HEK293 (cell line): ENCODE results near the gene JPH4.

Experiments
- CTCF ChIA-PET: fragments of 350-600 bp; formaldehyde crosslinking; extraction: SDS; loops from one replicate; lab custom pipeline; 2021; ENCODE audit warnings: antibody characterized with exemption; lab: Yijun Ruan, JAX
- POLR2A ChIA-PET: fragments of 300-600 bp; formaldehyde crosslinking; extraction: SDS; loops from one replicate; lab custom pipeline; 2020; ENCODE audit warnings: antibody characterized with exemption, inconsistent platforms; lab: Yijun Ruan, JAX
- H3K27ac ChIP-seq: fragments of 200-500 bp; sonication (Bioruptor generic); 2 replicates; pipeline ENCODE4 v1.5.1; 2014; ENCODE audit warnings: low read depth, low read length, control low read depth, inconsistent platforms; ENCODE audit errors: extremely low read depth
- H3K36me3 ChIP-seq, 2 experiments: fragments of 200-500 bp in 1 of 2; sonication (Bioruptor generic) in 1 of 2; 1 replicate in 1 of 2; 2 replicates in 1 of 2; pipeline ENCODE4 v1.5.1; 2014 to 2017; ENCODE audit warnings: inconsistent platforms in 2 of 2, low read length in 2 of 2; ENCODE audit not compliant: control insufficient read depth in 2 of 2, insufficient read depth in 1 of 2
- H3K4me1 ChIP-seq: fragments of 200-500 bp; sonication (Bioruptor generic); 2 replicates; pipeline ENCODE4 v1.5.1; 2014; ENCODE audit warnings: mild to moderate bottlenecking, low read length, inconsistent platforms; ENCODE audit not compliant: control insufficient read depth, insufficient read depth
- H3K4me3 ChIP-seq: 2 replicates; pipeline ENCODE4 v1.5.1; 2011; ENCODE audit warnings: low read depth, mild to moderate bottlenecking, control low read depth, low read length, moderate library complexity
- H3K9me3 ChIP-seq: fragments of 200-500 bp; sonication (Bioruptor generic); 2 replicates; pipeline ENCODE4 v1.5.1; 2014; ENCODE audit warnings: low read depth, low read length, inconsistent platforms; ENCODE audit not compliant: control insufficient read depth, insufficient read depth
- PRDM1 ChIP-seq: fragments of 450-650 bp; formaldehyde crosslinking; IDR thresholded peaks from 2 replicates; pipeline ENCODE4; 2016; ENCODE audit warnings: missing biosample characterization, missing genetic modification characterization
- SCRT2 ChIP-seq: fragments of 450-650 bp; formaldehyde crosslinking; IDR thresholded peaks from 2 replicates; pipeline ENCODE4 v1.5.1; 2016; ENCODE audit warnings: missing biosample characterization, missing genetic modification characterization
- ZBTB1 ChIP-seq: fragments of 450-650 bp; formaldehyde crosslinking; IDR thresholded peaks from 2 replicates; pipeline ENCODE4 v1.5.1; 2016; ENCODE audit warnings: missing biosample characterization, missing genetic modification characterization
- ZNF174 ChIP-seq: fragments of 450-650 bp; formaldehyde crosslinking; IDR thresholded peaks from 2 replicates; pipeline ENCODE4 v1.5.0; 2017; ENCODE audit warnings: missing biosample characterization, mild to moderate bottlenecking, missing genetic modification characterization
- ZNF221 ChIP-seq: fragments of 450-650 bp; formaldehyde crosslinking; IDR thresholded peaks from 2 replicates; pipeline ENCODE4 v1.5.1; 2017; ENCODE audit warnings: missing biosample characterization, missing genetic modification characterization, borderline replicate concordance
- ZNF239 ChIP-seq: fragments of 450-650 bp; formaldehyde crosslinking; IDR thresholded peaks from 2 replicates; pipeline ENCODE4 v1.5.1; 2016; ENCODE audit warnings: missing biosample characterization, missing genetic modification characterization
- ZNF324 ChIP-seq: fragments of 450-650 bp; formaldehyde crosslinking; IDR thresholded peaks from 2 replicates; pipeline ENCODE4 v1.5.1; 2016; ENCODE audit warnings: missing biosample characterization, missing genetic modification characterization
- ZNF366 ChIP-seq: fragments of 450-650 bp; formaldehyde crosslinking; conservative IDR thresholded peaks from 2 replicates; pipeline ENCODE4 v1.5.1; 2016; ENCODE audit warnings: missing biosample characterization, missing genetic modification characterization
- ZNF391 ChIP-seq: fragments of 450-650 bp; formaldehyde crosslinking; IDR thresholded peaks from 2 replicates; pipeline ENCODE4 v1.5.1; 2016; ENCODE audit warnings: low read depth, missing biosample characterization, missing genetic modification characterization, borderline replicate concordance
- ZNF558 ChIP-seq: fragments of 450-650 bp; formaldehyde crosslinking; IDR thresholded peaks from 2 replicates; pipeline ENCODE4 v1.5.1; 2016; ENCODE audit warnings: missing biosample characterization, missing genetic modification characterization
- TF ChIP-seq, protein P1 (sequence below): fragments of 450-650 bp; formaldehyde crosslinking; IDR thresholded peaks from 2 replicates; pipeline ENCODE4 v1.5.1; 2017; ENCODE audit warnings: missing biosample characterization, missing genetic modification characterization
- TF ChIP-seq, protein P2 (sequence below): fragments of 450-650 bp; formaldehyde crosslinking; IDR thresholded peaks from 2 replicates; pipeline ENCODE4 v1.5.1; 2016; ENCODE audit warnings: missing biosample characterization, missing genetic modification characterization
- TF ChIP-seq, protein P3 (sequence below): fragments of 450-650 bp; IDR thresholded peaks from 2 replicates; pipeline ENCODE4 v1.5.1; 2018; ENCODE audit warnings: missing biosample characterization, missing genetic modification characterization
- TF ChIP-seq, protein P4 (sequence below): fragments of 450-650 bp; IDR thresholded peaks from 2 replicates; pipeline ENCODE4 v1.5.1; 2018; ENCODE audit warnings: missing biosample characterization, mild to moderate bottlenecking, missing genetic modification characterization

The JPH4 gene

DNA sequence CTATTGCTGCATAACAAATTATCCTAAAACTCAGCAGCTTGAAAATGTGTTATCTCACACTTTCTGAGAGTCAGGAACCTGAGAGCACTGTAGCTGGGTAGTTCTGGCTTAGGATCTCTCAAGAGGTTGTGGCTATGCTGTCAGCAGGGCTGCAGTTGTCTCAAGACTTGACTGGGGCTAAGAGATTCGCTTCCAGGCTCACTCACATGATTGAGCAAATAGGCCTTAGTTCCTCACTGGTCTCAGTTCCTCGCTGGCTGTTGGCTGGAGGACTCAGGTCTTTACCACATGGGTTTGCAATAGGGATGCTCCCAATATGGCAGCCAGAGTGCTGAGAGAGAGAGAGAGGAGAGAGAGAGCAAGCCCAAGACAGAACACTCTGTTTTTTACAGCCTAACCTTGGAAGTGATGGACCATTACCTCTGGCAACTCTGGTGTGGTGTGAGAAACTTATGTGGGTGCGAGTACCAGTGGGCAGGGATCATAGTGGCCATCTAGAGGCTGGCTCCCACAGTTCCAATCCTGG, 41.6 kb upstream of the JPH4 start:
- H3K4me1 ChIP-seq, result no peaks in the 10 kb centered on the region
- POLR2A ChIA-PET, result no interaction called here
- H3K27ac ChIP-seq, result no peak overlapping the region
- no peaks in the 10 kb centered on the region for H3K36me3 ChIP-seq
- H3K9me3 ChIP-seq, result no peaks in the 10 kb centered on the region
- CTCF ChIA-PET, result interaction anchor here (0.7 to 3.9 kb wide), 3 partner anchors 11 to 31 kb away, joined by 3 to 23 read pairs (median 3); no protein-coding TSS in a partner anchor
- TF ChIP-seq PRDM1 (tag by site-specific recombination) (no peak), ZNF174 (tag by site-specific recombination) (no peak)
- TF ChIP-seq, protein P1, sequence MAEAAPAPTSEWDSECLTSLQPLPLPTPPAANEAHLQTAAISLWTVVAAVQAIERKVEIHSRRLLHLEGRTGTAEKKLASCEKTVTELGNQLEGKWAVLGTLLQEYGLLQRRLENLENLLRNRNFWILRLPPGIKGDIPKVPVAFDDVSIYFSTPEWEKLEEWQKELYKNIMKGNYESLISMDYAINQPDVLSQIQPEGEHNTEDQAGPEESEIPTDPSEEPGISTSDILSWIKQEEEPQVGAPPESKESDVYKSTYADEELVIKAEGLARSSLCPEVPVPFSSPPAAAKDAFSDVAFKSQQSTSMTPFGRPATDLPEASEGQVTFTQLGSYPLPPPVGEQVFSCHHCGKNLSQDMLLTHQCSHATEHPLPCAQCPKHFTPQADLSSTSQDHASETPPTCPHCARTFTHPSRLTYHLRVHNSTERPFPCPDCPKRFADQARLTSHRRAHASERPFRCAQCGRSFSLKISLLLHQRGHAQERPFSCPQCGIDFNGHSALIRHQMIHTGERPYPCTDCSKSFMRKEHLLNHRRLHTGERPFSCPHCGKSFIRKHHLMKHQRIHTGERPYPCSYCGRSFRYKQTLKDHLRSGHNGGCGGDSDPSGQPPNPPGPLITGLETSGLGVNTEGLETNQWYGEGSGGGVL (tag by site-specific recombination), result no peak
- no peak overlapping the region for H3K4me3 ChIP-seq

DNA sequence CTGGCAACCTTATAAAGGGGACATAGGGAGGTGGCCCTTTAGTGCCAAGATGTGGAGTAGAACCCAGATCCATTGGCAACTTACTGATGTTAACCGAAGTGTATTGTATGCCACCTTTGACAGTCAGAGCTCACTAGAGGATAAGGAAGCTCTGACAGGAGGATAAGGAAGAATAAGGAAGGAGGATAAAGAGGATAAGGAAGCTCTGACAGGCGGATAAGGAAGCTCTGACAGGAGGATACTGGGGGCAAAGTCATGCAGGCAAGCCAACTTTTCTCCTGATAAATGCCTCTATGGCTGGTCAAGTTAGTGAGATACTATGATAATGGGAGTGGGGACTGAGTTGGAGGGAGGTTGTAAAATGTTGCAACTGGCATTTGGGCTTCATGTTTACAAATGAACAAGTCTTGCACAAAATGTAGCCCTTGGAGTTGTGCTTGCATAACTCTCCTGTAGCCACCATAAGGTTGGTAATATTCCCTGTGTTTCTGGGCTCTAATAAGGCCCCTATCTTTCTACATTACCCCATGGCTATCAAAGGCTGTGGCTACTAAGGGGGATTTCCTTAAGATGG, 39.9 kb upstream of the JPH4 start:
- Histone ChIP-seq H3K4me3 (no peak overlapping the region), H3K27ac (no peak overlapping the region), H3K36me3 (no peaks in the 10 kb centered on the region), H3K9me3 (no peaks in the 10 kb centered on the region), H3K4me1 (no peaks in the 10 kb centered on the region)
- ChIA-PET POLR2A (no interaction called here), CTCF (interaction anchor here (0.6 kb wide), 1 partner anchor 292 kb away, joined by 4 read pairs; no protein-coding TSS in a partner anchor)
- no peak for TF ChIP-seq ZNF391
- no peak for TF ChIP-seq ZNF324 (tag by site-specific recombination)

- ChIA-PET CTCF (interaction anchor here (0.8 to 1.5 kb wide), 3 partner anchors 13 to 293 kb away, joined by 3 to 5 read pairs (median 3); no protein-coding TSS in a partner anchor), POLR2A (no interaction called here)
- Histone ChIP-seq H3K4me3 (no peak overlapping the region), H3K4me1 (no peaks in the 10 kb centered on the region), H3K9me3 (no peaks in the 10 kb centered on the region), H3K36me3 (no peaks in the 10 kb centered on the region), H3K27ac (no peak overlapping the region)
- TF ChIP-seq ZNF239 (tag by site-specific recombination) (no peak), SCRT2 (tag by site-specific recombination) (no peak), ZBTB1 (tag by site-specific recombination) (no peak), ZNF558 (tag by site-specific recombination) (no peak), ZNF366 (tag by site-specific recombination) (no peak), ZNF221 (no peak)
- TF ChIP-seq, protein P2, sequence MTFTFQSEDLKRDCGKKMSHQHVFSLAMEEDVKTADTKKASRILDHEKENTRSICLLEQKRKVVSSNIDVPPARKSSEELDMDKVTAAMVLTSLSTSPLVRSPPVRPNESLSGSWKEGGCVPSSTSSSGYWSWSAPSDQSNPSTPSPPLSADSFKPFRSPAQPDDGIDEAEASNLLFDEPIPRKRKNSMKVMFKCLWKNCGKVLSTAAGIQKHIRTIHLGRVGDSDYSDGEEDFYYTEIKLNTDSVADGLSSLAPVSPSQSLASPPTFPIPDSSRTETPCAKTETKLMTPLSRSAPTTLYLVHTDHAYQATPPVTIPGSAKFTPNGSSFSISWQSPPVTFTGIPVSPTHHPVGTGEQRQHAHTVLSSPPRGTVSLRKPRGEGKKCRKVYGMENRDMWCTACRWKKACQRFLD (tag by site-specific recombination), result no peak
- TF ChIP-seq, protein P3, sequence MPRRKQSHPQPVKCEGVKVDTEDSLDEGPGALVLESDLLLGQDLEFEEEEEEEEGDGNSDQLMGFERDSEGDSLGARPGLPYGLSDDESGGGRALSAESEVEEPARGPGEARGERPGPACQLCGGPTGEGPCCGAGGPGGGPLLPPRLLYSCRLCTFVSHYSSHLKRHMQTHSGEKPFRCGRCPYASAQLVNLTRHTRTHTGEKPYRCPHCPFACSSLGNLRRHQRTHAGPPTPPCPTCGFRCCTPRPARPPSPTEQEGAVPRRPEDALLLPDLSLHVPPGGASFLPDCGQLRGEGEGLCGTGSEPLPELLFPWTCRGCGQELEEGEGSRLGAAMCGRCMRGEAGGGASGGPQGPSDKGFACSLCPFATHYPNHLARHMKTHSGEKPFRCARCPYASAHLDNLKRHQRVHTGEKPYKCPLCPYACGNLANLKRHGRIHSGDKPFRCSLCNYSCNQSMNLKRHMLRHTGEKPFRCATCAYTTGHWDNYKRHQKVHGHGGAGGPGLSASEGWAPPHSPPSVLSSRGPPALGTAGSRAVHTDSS (tag by site-specific recombination), result no peak
- TF ChIP-seq, protein P4, sequence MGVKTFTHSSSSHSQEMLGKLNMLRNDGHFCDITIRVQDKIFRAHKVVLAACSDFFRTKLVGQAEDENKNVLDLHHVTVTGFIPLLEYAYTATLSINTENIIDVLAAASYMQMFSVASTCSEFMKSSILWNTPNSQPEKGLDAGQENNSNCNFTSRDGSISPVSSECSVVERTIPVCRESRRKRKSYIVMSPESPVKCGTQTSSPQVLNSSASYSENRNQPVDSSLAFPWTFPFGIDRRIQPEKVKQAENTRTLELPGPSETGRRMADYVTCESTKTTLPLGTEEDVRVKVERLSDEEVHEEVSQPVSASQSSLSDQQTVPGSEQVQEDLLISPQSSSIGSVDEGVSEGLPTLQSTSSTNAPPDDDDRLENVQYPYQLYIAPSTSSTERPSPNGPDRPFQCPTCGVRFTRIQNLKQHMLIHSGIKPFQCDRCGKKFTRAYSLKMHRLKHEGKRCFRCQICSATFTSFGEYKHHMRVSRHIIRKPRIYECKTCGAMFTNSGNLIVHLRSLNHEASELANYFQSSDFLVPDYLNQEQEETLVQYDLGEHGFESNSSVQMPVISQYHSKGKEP (tag by site-specific recombination), result no peak
Measured at GRCh38 chr14:23617539-23617938, 38.9 kb upstream of the JPH4 start.
